Psoas muscle (tissue), 8 donors: ENCODE measurements around the gene EFCC1. TPM values are rescaled to one million over a fixed set of nuclear protein-coding genes. Genes with fewer than 3 reads are reported as not detected.

Experiments used
- ATAC-seq, 4 donors: fragments of 200-7000 bp; cut with Tn5 transposase; one replicate each; pipeline ENCODE4 v1.9.1; 2020; ENCODE audit warnings: moderate library complexity in 3 of 4, mild to moderate bottlenecking in 2 of 4
- DNase-seq, 2 donors: peaks; one replicate each; pipeline ENCODE4 v3.0.0-alpha.2; 2020
- H3K27ac ChIP-seq: fragments of 200-600 bp; one replicate; pipeline ENCODE4 v1.8.0; 2022
- H3K27me3 ChIP-seq, 3 donors: fragments of 200-600 bp in 1 of 3; one replicate each; pipeline versions ENCODE4 v1.6.1 to v1.8.0; 2013 to 2022; ENCODE audit warnings: low read length in 2 of 3, mild to moderate bottlenecking in 2 of 3, moderate library complexity in 1 of 3; ENCODE audit not compliant: insufficient read depth in 3 of 3
- H3K36me3 ChIP-seq, 2 donors: fragments of 200-600 bp in 1 of 2; one replicate each; pipeline versions ENCODE4 v1.6.1 to v1.8.0; 2013 to 2022; ENCODE audit warnings: low read depth in 1 of 2, mild to moderate bottlenecking in 1 of 2, moderate library complexity in 1 of 2; ENCODE audit not compliant: insufficient read depth in 1 of 2
- H3K4me1 ChIP-seq: fragments of 200-600 bp; one replicate; pipeline ENCODE4 v1.8.0; 2022
- H3K4me3 ChIP-seq: fragments of 200-600 bp; one replicate; pipeline ENCODE4 v1.8.0; 2022; ENCODE audit warnings: mild to moderate bottlenecking
- H3K9me3 ChIP-seq: fragments of 200-600 bp; one replicate; pipeline ENCODE4 v1.8.0; 2022
- CTCF ChIP-seq: fragments of 200-600 bp; IDR thresholded peaks from one replicate; pipeline ENCODE4 v1.8.0; 2022; ENCODE audit warnings: antibody characterized with exemption
- WGBS, 3 donors: extraction: QIAGEN DNeasy Blood & Tissue Kit; methylation state at CpG; one replicate each; pipeline versions ENCODE4 v1.1.6 to v1.1.7; 2013; 5-methylcytosine and 5-hydroxymethylcytosine counted together
- intact Hi-C, 2 donors: fragments of 100-400 bp; cut with DNase I; formaldehyde crosslinking; loops; one replicate each; pipeline versions ENCODE4 v1.11.0 to v1.14.2; 2022
- polyA plus RNA-seq, 3 donors: library from polyadenylated mRNA; stranded (reverse); fragments of 200-250 nt; gene quantifications; one replicate each; pipeline ENCODE4 v1.2.3, GENCODE V29; 2013
- total RNA-seq, 4 donors: library from RNA; stranded (reverse); fragmentation: NEBNext Ultra II Directional in 2 of 4; extraction: Animal tissue kit (Norgen Biotek cat#: 25700) in 2 of 4; gene quantifications; one replicate each; pipeline versions ENCODE4 v1.2.1 to v1.2.4, GENCODE V29; 2021 to 2023
- donor health status: healthy with polysubstance abuse.
- donor health status: DM: no; HTN: no; CAD: no; lungs with moderate emphysema.
- donor health status: Bipolar disorder and iron deficiency.
- donor health status: healthy.
- donor health status: DM: yes; HTN: yes; CAD: no.
- donor health status: DM: no; HTN: no; CAD: no.
- donor health status: DM: no; HTN: no; CAD: no.
- donor health status: DM: yes; HTN: yes; CAD: no.

Gene EFCC1
- total and polyA plus RNA-seq, 7 donors, result 0.11 to 1.5 (median 0.48) TPM

GRCh38 chr3:129015388-129016105, 14.4 kb downstream of the EFCC1 start:
- intact Hi-C loops, result no loop called here
- peak overlapping the region; percentile 63 for H3K27ac ChIP-seq
- no peaks in the 10 kb centered on the region for H3K27me3 ChIP-seq
- H3K4me1 ChIP-seq, result peaks cover 8% of the 10 kb centered on the region
- DNase-seq (peak in 1 of 2 donors; percentile 45), ATAC-seq (peak in 3 of 4 donors; percentile 47 to 53 (median 52))
- no peak for TF ChIP-seq CTCF
- H3K36me3 ChIP-seq, result no peaks in the 10 kb centered on the region
- WGBS, 3 donors, result 67 to 82% (median 75%) methylated on average over 19 of the region's 19 CpGs
- no peaks in the 10 kb centered on the region for H3K9me3 ChIP-seq
- no peak overlapping the region for H3K4me3 ChIP-seq

GRCh38 chr3:129016356-129016719, 15.2 kb downstream of the EFCC1 start:
- H3K27me3 ChIP-seq, result no peaks in the 10 kb centered on the region
- H3K9me3 ChIP-seq, result no peaks in the 10 kb centered on the region
- H3K4me3 ChIP-seq, result no peak overlapping the region
- ATAC-seq (peak; percentile 41 to 76 (median 65)), DNase-seq (no peak)
- H3K4me1 ChIP-seq, result peaks cover 8% of the 10 kb centered on the region
- H3K27ac ChIP-seq, result peak overlapping the region; percentile 61
- 6 to 29% (median 22%) methylated on average over 6 of the region's 6 CpGs for WGBS, 3 donors
- H3K36me3 ChIP-seq, result no peaks in the 10 kb centered on the region
- intact Hi-C loops, result no loop called here
- TF ChIP-seq CTCF, result no peak

- Histone ChIP-seq H3K27ac (peak overlapping the region; percentile 61), H3K27me3 (no peaks in the 10 kb centered on the region), H3K9me3 (no peaks in the 10 kb centered on the region), H3K36me3 (no peaks in the 10 kb centered on the region), H3K4me1 (peaks cover 8% of the 10 kb centered on the region), H3K4me3 (no peak overlapping the region)
- intact Hi-C loops, result no loop called here
- ATAC-seq (peak in 1 of 4 donors; percentile 59), DNase-seq (peak; percentile 56 to 69)
- no peak for TF ChIP-seq CTCF
- WGBS, 3 donors, result 61 to 71% (median 66%) methylated on average over 14 of the region's 14 CpGs
These were observed 15.8 kb downstream of the EFCC1 start for GRCh38 chr3:129016720-129017483.

- Histone ChIP-seq H3K27me3 (no peaks in the 10 kb centered on the region), H3K4me1 (peaks cover 8% of the 10 kb centered on the region), H3K27ac (peak overlapping the region; percentile 61), H3K9me3 (no peaks in the 10 kb centered on the region), H3K36me3 (no peaks in the 10 kb centered on the region), H3K4me3 (no peak overlapping the region)
- WGBS, 3 donors, result 32 to 42% (median 41%) methylated on average over 7 of the region's 7 CpGs
- ATAC-seq (no peak), DNase-seq (no peak)
- no peak for TF ChIP-seq CTCF
- intact Hi-C loops, result no loop called here
These were observed 16.4 kb downstream of the EFCC1 start for GRCh38 chr3:129017484-129017899.
